CD4-positive, alpha-beta T cell treated with Interleukin-10 for 1 hour (primary cell): Measurements from ENCODE around the gene PKD1.

ENCODE experiments used
- DNase-seq: peaks from one replicate; pipeline ENCODE4 v3.0.0-alpha.2; 2020

The PKD1 gene

GRCh38 chr16:2043667-2044451, 91.8 kb downstream of the PKD1 start:
- no peak for DNase-seq

GRCh38 chr16:2042986-2043666, 92.6 kb downstream of the PKD1 start:
- no peak for DNase-seq

GRCh38 chr16:2042171-2042985, 93.3 kb downstream of the PKD1 start:
- DNase-seq, result no peak

GRCh38 chr16:2040787-2041522, 94.7 kb downstream of the PKD1 start:
- no peak for DNase-seq

- DNase-seq, result no peak
Measured at GRCh38 chr16:2040041-2040786, 95.5 kb downstream of the PKD1 start.

- no peak for DNase-seq
Measured at GRCh38 chr16:2039274-2040031, 96.2 kb downstream of the PKD1 start.
